Putamen (tissue), 1 donor: ENCODE measurements around the gene OR56B4.

Experiments used
- DNase-seq: peaks from one replicate; pipeline ENCODE4 v3.0.0-alpha.2; 2016; ENCODE audit warnings: low spot score

OR56B4 gene

GRCh38 chr11:6151117-6151516, 43.6 kb downstream of the OR56B4 start:
- no peak for DNase-seq

GRCh38 chr11:6152126-6152525, 44.6 kb downstream of the OR56B4 start:
- DNase-seq, result no peak

- no peak for DNase-seq
Observed at GRCh38 chr11:6156628-6157359, 49.3 kb downstream of the OR56B4 start.
